Thyroid gland (tissue), 4 donors: ENCODE results near the gene ENOX1. TPM values are rescaled to one million over a fixed set of nuclear protein-coding genes. Genes with fewer than 3 reads are reported as not detected.

Experiments used
- DNase-seq, 2 donors: peaks; one replicate each; pipeline ENCODE4 v3.0.0-alpha.2; 2019
- H3K27ac ChIP-seq, 3 donors: fragments of 200-600 bp; sonication (generic); 1 replicate in 2 of 3; 2 replicates in 1 of 3; pipeline ENCODE4 v1.5.1; 2016 to 2019; ENCODE audit warnings: mild to moderate bottlenecking in 1 of 3, moderate library complexity in 1 of 3
- H3K27me3 ChIP-seq: fragments of 200-600 bp; sonication (generic); one replicate; pipeline ENCODE4 v1.5.1; 2019
- H3K36me3 ChIP-seq, 2 donors: fragments of 200-600 bp; sonication (generic); one replicate each; pipeline ENCODE4 v1.5.1; 2016 to 2019
- H3K4me1 ChIP-seq, 2 donors: fragments of 200-600 bp; sonication (generic); one replicate each; pipeline ENCODE4 v1.5.1; 2017 to 2019
- H3K4me3 ChIP-seq, 3 donors: fragments of 200-600 bp; sonication (generic); replicated peaks in 1 of 3; 1 replicate in 2 of 3; 2 replicates in 1 of 3; pipeline ENCODE4 v1.5.1; 2016; ENCODE audit warnings: mild to moderate bottlenecking in 1 of 3
- H3K9me3 ChIP-seq: fragments of 200-600 bp; sonication (generic); one replicate; pipeline ENCODE4 v1.5.1; 2017
- POLR2A ChIP-seq, 2 donors: fragments of 450-650 bp; IDR thresholded peaks; one replicate each; pipeline ENCODE4 v1.6.1; 2017; ENCODE audit warnings: antibody characterized with exemption in 2 of 2, mild to moderate bottlenecking in 2 of 2, moderate library complexity in 1 of 2
- WGBS, 2 donors: methylation state at CpG; one replicate each; pipeline ENCODE4 v1.1.5; 2017; 5-methylcytosine and 5-hydroxymethylcytosine counted together
- intact Hi-C: fragments of 100-400 bp; cut with DNase I; formaldehyde crosslinking; loops from one replicate; pipeline ENCODE4 v1.15.1; 2023
- total RNA-seq, 4 donors: library from RNA; depleted of rRNA; stranded (reverse); fragments of >200 nt; gene quantifications; one replicate each; pipeline ENCODE4 v1.2.3, GENCODE V29; 2016
- TF ChIP-seq, protein P1 (sequence below), 6 experiments: fragments of 200-600 bp in 3 of 6; fragments of 450-650 bp in 3 of 6; sonication (generic) in 3 of 6; IDR thresholded peaks; one replicate each; pipeline ENCODE4 v1.5.1; 2016 to 2019; ENCODE audit warnings: antibody characterized with exemption in 6 of 6, mild to moderate bottlenecking in 2 of 6, inconsistent platforms in 1 of 6, moderate library complexity in 1 of 6

The ENOX1 gene
- total RNA-seq, 4 donors from 2014 or later = 0.13 to 1.8 (median 0.31) TPM

DNA sequence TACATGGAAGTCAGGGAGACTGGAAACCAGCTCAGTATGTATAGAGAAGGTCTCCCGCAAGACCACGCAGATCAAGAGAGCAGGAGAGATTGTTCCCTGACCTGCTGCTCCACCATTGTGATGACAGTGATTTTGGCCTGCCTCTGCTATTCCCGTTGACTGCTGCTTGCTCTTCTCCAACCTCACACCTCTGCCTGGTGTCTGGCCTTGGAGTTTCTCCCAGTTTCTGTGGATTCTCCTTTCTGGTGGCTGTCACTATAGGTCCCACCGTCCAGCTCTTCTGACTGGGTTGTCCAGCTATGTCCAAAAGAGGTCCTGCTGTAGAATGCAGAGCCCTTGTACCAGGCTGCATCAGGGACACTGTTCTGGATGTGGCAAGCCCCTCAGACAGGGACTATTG, 591.7 kb downstream of the ENOX1 start:
- no peaks in the 10 kb centered on the region for H3K4me1 ChIP-seq
- H3K36me3 ChIP-seq = no peaks in the 10 kb centered on the region
- TF ChIP-seq, protein P1, sequence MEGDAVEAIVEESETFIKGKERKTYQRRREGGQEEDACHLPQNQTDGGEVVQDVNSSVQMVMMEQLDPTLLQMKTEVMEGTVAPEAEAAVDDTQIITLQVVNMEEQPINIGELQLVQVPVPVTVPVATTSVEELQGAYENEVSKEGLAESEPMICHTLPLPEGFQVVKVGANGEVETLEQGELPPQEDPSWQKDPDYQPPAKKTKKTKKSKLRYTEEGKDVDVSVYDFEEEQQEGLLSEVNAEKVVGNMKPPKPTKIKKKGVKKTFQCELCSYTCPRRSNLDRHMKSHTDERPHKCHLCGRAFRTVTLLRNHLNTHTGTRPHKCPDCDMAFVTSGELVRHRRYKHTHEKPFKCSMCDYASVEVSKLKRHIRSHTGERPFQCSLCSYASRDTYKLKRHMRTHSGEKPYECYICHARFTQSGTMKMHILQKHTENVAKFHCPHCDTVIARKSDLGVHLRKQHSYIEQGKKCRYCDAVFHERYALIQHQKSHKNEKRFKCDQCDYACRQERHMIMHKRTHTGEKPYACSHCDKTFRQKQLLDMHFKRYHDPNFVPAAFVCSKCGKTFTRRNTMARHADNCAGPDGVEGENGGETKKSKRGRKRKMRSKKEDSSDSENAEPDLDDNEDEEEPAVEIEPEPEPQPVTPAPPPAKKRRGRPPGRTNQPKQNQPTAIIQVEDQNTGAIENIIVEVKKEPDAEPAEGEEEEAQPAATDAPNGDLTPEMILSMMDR (IDR thresholded peaks at IDR 0.05) = no peak
- no peak for TF ChIP-seq POLR2A (IDR thresholded peaks at IDR 0.05)
- H3K9me3 ChIP-seq = no peaks in the 10 kb centered on the region
- DNase-seq = no peak
- 82 to 91% methylated on average over 4 of the region's 4 CpGs for WGBS, 2 donors
- no peaks in the 10 kb centered on the region for H3K27me3 ChIP-seq
- intact Hi-C loops = no loop called here
- no peak overlapping the region for H3K27ac ChIP-seq
- H3K4me3 ChIP-seq = no peak overlapping the region

DNA sequence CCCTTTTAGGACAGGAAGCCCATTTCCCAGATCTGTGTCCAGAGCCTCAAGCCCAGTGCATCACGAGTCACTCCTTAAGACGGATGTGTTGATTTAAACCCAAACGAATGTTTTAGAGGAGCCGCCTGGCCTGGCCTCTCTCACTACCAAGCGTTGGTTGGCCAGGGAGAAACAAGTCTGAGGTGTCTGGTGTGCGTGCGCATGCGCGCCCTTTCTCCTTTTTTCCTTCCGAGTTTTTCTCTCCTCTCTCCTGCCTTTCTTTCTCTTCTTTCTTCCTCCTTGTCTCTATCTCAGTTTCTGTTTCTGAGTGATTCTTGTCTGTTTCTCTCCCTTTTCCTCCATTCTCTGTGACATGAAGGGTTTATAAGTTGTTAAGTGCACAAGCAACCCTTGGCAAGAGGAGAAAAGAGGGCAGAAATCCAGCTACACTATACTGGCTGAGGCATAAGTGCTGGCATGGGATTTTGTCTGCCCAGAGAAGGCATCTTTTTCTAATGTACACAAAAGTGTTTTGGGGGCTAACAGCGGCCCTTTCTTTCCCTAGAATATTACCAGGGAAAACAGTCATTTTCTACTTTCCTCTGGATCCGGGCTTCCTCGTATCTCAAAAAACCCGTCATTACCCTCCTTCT, 592.9 kb downstream of the ENOX1 start:
- 85 to 90% methylated on average over 14 of the region's 14 CpGs for WGBS, 2 donors

GRCh38 chr13:43191546-43191945, 595.2 kb downstream of the ENOX1 start:
- intact Hi-C loops = no loop called here
- WGBS, 2 donors = 75 to 96% methylated on average over 1 of the region's 1 CpG

More for the DNA sequence above, 592.9 kb downstream of the ENOX1 start:
- H3K27ac ChIP-seq = no peak overlapping the region
- H3K4me1 ChIP-seq = no peaks in the 10 kb centered on the region
- H3K4me3 ChIP-seq = no peak overlapping the region
- no peaks in the 10 kb centered on the region for H3K9me3 ChIP-seq
- TF ChIP-seq, protein P1 (IDR thresholded peaks at IDR 0.05) = no peak
- TF ChIP-seq POLR2A (IDR thresholded peaks at IDR 0.05) = no peak
- DNase-seq = no peak
- H3K27me3 ChIP-seq = no peaks in the 10 kb centered on the region
- intact Hi-C loops = no loop called here
- no peaks in the 10 kb centered on the region for H3K36me3 ChIP-seq

DNA sequence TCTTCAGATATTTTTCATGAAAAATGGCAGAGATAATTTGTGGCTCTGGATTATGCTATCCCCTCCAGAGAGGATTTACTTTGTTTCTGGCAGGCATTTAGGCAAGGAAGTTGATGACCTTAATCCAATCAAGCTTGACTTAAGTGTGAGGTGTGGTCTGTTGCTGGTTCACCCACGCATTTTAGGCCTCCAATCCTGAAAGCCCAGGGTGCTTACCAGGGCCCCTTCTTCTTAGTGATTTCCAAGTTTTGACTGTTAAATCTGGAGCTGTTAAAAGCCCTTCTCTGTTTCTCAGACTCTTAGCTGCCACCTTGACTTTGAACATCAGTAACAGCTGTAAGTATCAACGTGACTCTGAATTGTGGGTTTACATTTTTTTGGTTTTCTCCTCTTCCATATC, 601.5 kb downstream of the ENOX1 start:
- no peaks in the 10 kb centered on the region for H3K36me3 ChIP-seq
- no peaks in the 10 kb centered on the region for H3K27me3 ChIP-seq
- peaks cover 0 to 9% of the 10 kb centered on the region in 2 donors for H3K4me1 ChIP-seq
- H3K4me3 ChIP-seq = no peak overlapping the region
- H3K9me3 ChIP-seq = no peaks in the 10 kb centered on the region
- TF ChIP-seq, protein P1 (IDR thresholded peaks at IDR 0.05) = no peak
- no peak for TF ChIP-seq POLR2A (IDR thresholded peaks at IDR 0.05)
- intact Hi-C loops = no loop called here
- peak overlapping the region in 2 of 3 donors; percentile 3 to 47 for H3K27ac ChIP-seq
- DNase-seq = peak; percentile 35 to 55
- WGBS, 2 donors = 40 to 44% methylated on average over 2 of the region's 2 CpGs

More at GRCh38 chr13:43191546-43191945, 595.2 kb downstream of the ENOX1 start:
- TF ChIP-seq POLR2A (IDR thresholded peaks at IDR 0.05) = no peak
- TF ChIP-seq, protein P1 (IDR thresholded peaks at IDR 0.05) = no peak
- no peak for DNase-seq
- Histone ChIP-seq H3K27me3 (no peaks in the 10 kb centered on the region), H3K9me3 (no peaks in the 10 kb centered on the region), H3K27ac (no peak overlapping the region), H3K36me3 (no peaks in the 10 kb centered on the region), H3K4me1 (no peaks in the 10 kb centered on the region), H3K4me3 (no peak overlapping the region)

- Histone ChIP-seq H3K27me3 (no peaks in the 10 kb centered on the region), H3K27ac (no peak overlapping the region), H3K4me1 (peaks cover 0 to 9% of the 10 kb centered on the region in 2 donors), H3K36me3 (no peaks in the 10 kb centered on the region), H3K4me3 (no peak overlapping the region), H3K9me3 (no peaks in the 10 kb centered on the region)
- TF ChIP-seq POLR2A (IDR thresholded peaks at IDR 0.05) = no peak
- TF ChIP-seq, protein P1 (IDR thresholded peaks at IDR 0.05) = no peak
- intact Hi-C loops = no loop called here
- 92% methylated on average over 14 to 16 of the region's 16 CpGs for WGBS, 2 donors
- no peak for DNase-seq
Measured at GRCh38 chr13:43180837-43181236, 605.9 kb downstream of the ENOX1 start.
